ENCODE results near the gene OR10H2. TPM values are rescaled to one million over a fixed set of nuclear protein-coding genes. Genes with fewer than 3 reads are reported as not detected.
"Not testable (repeated sequence)": the region's sequence is repeated elsewhere in the genome, so short reads cannot be mapped to it uniquely, and the experiment has no call there.

Gene OR10H2, protein sequence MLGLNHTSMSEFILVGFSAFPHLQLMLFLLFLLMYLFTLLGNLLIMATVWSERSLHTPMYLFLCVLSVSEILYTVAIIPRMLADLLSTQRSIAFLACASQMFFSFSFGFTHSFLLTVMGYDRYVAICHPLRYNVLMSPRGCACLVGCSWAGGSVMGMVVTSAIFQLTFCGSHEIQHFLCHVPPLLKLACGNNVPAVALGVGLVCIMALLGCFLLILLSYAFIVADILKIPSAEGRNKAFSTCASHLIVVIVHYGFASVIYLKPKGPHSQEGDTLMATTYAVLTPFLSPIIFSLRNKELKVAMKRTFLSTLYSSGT
- polyA plus RNA-seq (ENCODE audit: insufficient read length in 3 of 3), result not detected
- long read RNA-seq, donor 1, result 0 reads
- long read RNA-seq, donor 2, result 0 reads
- long read RNA-seq, donor 3, result 0 reads
- long read RNA-seq, donor 4, result 0 reads
- long read RNA-seq, donor 5, result 0 reads
- long read RNA-seq, donor 6, result 0 reads
- long read RNA-seq, donor 7, result 0 reads
- long read RNA-seq, donor 8, result 0 reads
- long read RNA-seq, donor 9, result 0 reads
- long read RNA-seq, donor 10, result 0 reads
- long read RNA-seq, donor 11, result 0 reads
- long read RNA-seq, donor 12, result 0 reads
- long read RNA-seq, donor 13, result 0 reads
- long read RNA-seq, donor 14, result 0 reads
- long read RNA-seq, donor 15, result 0 reads
- long read RNA-seq, donor 16, result 0 reads

DNA sequence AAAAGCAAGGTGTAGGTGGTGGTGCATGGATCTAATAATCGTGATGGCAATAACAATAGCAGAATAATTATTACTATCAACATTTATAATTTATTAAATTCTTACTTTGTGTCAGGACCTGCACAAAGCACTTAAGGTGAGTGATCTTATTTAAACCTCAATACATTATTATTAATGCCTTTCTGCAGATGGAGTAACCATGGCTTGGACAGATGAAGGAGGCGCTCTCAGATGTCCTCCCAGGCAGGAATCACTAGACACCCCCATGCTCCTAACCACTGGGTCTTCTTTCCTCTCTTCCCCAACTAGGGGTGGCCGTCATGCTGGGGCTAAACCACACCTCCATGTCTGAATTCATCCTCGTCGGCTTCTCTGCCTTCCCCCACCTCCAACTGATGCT is at the start of gene OR10H2:
Gene OR10H2 (plus strand): TSS at position 301 of the 400 bp plus-strand sequence. CDS start 20 bp downstream, at position 321.
- no peak for DNase-seq (ENCODE audit: extremely low read depth in 1 of 11, low read depth in 9 of 11, low spot score in 4 of 11)

DNA sequence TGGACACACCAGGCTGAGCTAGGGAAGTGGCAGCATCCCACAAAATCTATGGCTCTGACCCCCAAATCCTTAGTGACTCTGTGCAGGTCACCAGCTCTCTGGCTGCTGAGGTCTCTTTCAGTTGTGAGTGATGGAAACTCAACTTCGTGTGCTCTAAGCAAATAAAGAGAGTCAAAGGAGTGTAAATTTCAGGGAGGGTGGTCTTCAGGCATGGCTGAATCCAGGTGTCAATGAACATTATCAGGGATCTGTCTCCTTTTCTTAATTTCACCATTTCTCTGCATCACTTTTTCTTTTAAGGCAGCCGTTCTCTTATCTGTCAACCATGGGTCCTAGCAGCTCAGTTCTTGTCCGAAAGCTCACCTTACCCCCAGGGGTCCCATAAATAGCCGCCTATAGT is 48.7 kb upstream of the OR10H2 start:
- no peak for DNase-seq (ENCODE audit: extremely low read depth in 1 of 11, low read depth in 9 of 11, low spot score in 4 of 11)

DNA sequence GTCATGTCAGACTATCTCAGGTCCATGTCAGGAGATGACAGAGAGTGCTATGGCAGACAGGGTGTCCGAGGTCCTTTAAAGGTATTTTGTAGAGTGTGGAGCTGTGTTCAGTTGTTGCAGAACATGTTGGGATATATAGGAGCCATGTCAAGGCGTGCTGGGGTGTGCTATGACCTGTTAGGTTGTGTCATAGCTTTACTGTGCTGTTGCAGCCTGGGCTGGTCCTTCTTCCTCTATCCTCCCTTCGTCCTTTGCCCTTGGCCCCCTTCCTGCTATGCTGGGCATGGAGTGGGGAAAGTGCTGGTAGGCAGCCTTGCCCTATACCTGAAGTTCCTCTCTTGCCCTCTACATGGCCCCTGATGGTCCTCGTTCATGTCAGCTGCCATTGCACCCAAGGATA is 48.0 kb upstream of the OR10H2 start:
- not testable (repeated sequence) for DNase-seq (ENCODE audit: extremely low read depth in 1 of 11, low read depth in 9 of 11, low spot score in 4 of 11)

DNA sequence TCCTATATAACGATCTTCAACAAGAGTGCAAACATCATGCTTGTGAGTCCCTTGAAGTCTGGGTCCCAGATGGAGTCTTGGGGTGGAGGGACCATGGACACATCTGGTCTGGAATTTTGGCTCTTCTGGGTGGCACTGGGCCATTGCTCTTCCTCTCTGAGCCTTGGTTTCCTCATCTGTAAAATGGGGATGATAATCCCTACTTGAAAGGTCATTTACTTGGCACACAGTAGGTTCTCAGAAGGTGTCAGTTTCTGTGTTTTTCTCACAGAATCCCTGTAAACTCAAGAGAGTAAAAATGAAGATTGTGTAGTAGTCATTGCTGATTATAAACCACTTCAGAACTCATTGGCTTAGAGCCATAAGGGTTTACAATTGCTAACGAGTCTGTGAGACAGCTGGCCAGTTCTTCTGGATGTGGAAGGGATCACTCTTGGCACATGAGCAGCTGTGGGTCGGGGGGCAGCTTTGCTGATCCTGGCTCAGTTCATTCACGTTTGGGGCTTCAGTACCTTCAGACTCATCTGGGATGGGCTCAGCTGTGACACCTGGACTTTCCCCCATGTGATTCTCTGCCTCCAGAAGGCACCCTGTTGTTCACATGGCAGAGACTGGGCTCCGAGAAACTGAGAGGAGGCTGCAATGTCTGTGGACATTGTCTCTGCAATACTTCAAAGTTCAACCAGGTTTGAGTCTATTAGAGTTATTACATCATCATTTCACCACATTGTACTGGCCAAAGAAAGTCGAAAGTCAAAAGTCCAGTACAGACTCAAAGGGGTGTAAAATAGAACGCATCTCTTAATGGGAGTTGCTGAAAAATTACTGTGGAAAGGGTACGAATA is 47.1 kb upstream of the OR10H2 start:
- DNase-seq (ENCODE audit: extremely low read depth in 1 of 11, low read depth in 9 of 11, low spot score in 4 of 11), result no peak

DNA sequence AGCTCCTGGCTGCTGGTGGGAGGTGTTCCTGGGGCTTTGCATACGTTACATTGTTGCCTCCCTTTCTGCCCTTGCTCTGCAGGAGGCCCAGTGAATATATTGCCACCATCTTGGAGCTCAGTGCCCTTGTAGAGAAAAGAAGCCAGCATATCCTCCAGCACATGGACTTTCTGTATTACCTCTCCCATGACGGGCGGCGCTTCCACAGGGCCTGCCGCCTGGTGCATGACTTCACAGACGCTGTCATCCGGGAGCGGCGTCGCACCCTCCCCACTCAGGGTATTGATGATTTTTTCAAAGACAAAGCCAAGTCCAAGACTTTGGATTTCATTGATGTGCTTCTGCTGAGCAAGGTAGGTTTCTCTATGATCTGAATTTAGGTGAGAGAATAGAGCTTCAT is 44.4 kb upstream of the OR10H2 start:
- DNase-seq (ENCODE audit: extremely low read depth in 1 of 11, low read depth in 9 of 11, low spot score in 4 of 11), result no peak

DNA sequence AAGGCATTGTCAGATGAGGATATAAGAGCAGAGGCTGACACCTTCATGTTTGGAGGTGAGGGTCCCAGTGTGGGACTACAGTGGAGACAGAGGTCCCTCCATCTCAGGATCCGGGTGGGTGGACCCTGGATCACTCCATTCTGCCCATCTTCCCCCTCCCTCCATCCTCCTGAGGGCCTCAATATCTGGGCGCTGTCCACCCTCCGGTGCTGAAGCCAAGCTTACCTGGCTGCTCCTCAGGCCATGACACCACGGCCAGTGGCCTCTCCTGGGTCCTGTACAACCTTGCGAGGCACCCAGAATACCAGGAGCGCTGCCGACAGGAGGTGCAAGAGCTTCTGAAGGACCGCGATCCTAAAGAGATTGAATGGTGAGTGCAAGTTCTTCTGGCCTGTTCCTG is 43.0 kb upstream of the OR10H2 start:
- DNase-seq (ENCODE audit: extremely low read depth in 1 of 11, low read depth in 9 of 11, low spot score in 4 of 11), result peak in 3 of 11 donors; percentile 1 to 5 (median 1)

DNA sequence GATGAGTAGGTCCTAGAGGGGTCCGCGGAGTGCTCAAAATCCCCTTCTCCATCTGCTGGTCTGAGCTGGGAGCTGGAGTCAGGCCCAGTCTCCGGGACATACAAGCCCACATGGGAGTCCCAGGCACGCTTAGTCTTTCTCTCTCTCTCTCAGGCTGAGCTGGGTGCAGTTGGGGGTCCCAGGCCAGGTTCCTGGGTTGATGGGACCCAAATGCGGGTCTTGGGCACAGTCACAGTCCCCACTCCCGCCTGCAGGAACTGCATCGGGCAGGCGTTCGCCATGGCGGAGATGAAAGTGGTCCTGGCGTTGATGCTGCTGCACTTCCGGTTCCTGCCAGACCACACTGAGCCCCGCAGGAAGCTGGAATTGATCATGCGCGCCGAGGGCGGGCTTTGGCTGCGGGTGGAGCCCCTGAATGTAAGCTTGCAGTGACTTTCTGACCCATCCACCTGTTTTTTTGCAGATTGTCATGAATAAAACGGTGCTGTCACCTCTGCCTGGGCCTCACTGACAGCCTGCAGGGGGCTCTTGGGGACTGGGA is 31.1 kb upstream of the OR10H2 start:
- no peak for DNase-seq (ENCODE audit: extremely low read depth in 1 of 11, low read depth in 9 of 11, low spot score in 4 of 11)

DNA sequence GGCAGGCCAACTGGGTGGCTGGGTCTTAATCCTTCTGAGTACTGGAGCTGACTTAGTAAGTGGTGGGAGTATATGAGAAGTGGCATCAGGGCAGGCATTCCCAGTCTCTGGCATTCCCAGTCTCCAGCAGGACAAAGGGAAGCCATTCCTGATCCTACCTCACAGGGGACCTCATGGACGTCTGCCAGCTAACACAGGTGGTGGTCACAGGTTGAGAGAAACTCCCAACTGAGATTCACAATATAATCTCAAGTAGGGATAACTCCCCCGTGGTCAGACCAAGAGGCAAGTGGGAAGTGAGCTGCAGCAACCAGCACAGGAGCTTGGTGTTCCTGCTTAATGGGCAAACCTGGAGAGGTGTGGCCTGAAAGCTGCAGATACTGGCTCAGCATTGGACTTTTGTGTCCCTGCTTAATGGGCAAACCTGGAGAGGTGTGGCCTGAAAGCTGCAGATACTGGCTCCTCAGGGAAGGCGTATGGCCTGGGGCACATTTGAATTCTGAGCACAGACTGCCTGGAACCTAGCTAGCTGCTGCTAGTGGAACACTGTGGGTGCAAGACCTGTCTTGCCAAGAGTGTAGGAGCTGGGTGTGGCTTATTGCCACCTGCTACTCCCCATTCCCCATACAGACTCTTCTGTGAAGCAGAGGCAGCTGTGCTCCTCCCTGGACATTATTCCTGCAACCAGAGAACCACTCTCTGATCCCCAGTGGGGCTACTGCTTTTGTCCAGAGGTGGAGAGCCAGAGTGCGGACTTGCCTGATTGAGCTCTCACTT is 25.9 kb upstream of the OR10H2 start:
- no peak for DNase-seq (ENCODE audit: extremely low read depth in 1 of 11, low read depth in 9 of 11, low spot score in 4 of 11)

DNA sequence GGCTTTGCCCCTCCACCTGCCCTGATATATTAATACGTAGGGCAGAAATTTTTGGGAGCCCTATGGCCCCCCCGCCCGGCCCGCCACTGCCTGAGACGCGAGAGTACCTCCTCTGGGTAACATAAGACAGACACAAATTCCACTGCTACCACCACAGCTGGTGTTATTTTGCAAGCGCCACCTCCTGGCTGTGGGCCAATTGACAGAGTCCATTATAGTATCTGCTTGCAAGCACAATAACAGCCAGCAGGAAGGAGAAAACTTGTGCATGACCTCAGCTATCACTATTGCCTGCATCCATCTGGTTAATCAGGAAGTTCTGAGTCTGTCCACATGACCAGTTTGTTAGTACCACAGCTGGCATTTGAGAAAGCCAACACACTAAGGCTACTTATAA is 25.3 kb upstream of the OR10H2 start:
- DNase-seq (ENCODE audit: extremely low read depth in 1 of 11, low read depth in 9 of 11, low spot score in 4 of 11), result peak in 7 of 11 donors; percentile 8 to 48 (median 9)

DNA sequence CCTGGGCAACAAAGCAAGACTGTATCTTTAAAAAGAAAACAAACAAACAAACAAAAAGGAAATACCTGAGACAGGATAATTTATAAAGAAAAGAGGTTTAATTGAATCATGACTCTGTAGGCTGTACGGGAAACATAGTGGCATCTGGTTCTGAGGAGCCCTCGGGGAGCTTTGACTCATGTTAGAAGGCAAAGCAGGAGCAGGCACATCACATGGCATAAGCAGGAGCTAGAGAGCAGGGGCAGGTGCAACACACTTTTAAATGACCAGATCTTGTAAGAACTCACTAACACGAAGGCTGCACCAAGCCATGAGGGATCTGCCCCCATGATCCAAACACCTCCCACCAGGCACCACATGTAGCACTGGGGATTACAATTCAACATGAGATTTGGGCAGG is 13.2 kb upstream of the OR10H2 start:
- DNase-seq (ENCODE audit: extremely low read depth in 1 of 11, low read depth in 9 of 11, low spot score in 4 of 11), result no peak

DNA sequence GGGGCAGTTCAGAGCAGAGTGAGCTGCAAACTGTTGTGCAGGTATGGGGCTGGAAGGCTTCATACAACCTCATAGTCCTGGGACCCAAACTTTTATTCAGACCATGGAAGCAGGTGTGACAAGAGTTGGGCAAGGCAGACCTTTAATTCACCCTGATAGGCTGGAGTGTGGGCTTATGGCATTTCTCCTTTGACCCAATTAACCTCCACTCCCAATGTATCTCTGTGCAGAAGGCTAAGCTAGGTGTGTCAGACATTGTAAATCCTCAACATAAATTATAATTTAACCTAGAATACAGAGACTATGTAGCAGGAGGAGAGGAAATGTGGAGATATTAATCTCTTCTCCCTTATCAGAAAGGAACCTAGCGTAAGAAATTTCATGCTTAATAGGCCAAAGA is 12.2 kb upstream of the OR10H2 start:
- DNase-seq (ENCODE audit: extremely low read depth in 1 of 11, low read depth in 9 of 11, low spot score in 4 of 11), result no peak

DNA sequence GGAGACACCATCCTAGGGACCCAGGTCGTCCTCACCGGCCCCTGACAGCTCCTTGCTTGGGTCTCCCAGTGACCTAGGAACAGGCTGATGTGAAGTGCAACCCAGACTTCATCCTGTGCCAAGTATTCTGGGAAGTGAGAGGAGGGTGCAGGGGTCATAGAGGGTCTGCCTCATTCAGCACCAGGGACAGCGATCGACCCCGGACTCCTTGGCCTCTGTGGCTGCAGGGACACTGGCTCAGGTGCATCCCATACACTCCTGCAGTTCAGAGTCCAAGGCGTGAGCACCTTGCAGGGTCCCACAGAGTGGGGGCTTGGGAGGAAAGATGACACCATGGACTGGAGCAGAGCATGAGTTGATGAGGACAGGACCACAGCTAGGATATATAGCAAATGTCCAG is 10.0 kb upstream of the OR10H2 start:
- no peak for DNase-seq (ENCODE audit: extremely low read depth in 1 of 11, low read depth in 9 of 11, low spot score in 4 of 11)

DNA sequence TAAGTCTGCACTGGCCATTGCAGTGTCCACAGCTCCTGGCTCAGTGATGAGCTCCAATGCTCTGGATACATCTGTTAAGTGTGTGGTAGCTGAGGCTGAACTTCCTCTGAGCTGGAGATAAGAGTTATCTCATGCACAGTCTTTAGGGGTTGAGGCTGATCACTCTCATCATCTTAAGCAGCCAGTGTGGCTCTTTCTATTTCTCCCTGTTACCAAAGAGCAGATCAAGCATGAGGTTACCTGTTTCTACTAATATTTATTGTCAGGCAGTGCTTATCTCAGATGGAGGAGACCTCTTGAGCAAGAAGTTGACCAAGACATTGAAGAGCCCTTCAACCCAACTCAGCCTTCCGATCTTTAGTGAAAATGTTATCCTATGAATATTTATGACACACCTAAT is 6.6 kb upstream of the OR10H2 start:
- DNase-seq (ENCODE audit: extremely low read depth in 1 of 11, low read depth in 9 of 11, low spot score in 4 of 11), result no peak

DNA sequence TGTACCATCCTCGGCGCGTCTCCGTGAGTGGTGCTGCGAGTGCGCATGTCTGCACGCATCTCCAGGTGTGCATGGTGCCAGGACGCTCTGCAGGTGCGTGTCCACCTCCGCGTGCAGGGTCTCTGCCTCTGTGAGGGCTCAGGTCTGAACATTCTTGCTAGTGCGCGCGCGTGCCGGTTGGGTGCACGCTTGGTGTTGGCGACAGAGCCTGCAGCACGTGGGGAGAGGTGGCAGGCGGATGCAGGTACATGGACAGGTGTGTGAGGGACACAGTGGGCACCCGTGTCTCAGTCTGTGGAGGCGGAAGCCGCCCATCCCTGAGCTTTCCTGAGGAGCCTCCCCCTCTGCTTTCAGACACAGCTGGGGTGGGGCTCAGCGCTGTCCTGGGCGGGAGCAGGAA is 4.9 kb upstream of the OR10H2 start:
- DNase-seq (ENCODE audit: extremely low read depth in 1 of 11, low read depth in 9 of 11, low spot score in 4 of 11), result no peak

DNA sequence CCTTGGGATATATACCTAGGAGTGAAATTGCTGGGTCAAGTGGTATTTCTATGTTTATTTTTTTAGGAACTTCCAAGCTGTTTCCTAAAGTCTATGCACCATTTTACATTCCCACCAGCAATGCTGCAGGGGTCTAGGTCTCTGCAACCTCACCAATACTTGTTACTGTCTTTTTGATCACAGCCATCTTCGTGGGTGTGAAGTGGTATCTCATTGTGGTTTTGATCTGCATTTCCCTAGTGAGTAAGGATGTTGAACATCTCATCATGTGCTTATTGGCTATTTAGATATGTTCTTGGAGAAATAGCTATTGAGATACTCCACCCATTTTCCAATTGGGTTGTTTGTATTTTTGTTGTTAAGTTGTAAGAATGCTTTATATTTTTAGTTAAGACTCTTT is 2.7 kb downstream of the OR10H2 start:
- DNase-seq (ENCODE audit: extremely low read depth in 1 of 11, low read depth in 9 of 11, low spot score in 4 of 11), result no peak

DNA sequence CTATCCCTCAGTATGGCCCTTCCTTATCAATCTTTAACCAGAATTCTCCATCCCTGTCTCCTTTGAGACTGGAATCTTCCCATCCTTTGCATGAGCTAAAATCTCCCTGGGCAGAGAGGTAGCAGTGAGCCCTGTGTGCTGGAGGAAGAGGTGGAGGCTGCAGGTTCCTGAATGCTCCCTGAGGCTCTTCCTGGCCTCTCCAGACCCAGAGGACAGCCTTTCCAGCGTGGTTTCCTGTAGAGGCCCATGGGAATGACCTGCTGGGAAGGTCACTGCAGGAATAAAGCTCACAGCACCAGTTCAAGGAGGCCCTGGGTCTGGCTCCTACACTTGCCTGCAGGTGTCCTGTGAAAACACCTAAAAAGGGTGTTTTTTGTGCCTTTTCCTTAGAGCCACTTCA is 4.6 kb downstream of the OR10H2 start:
- no peak for DNase-seq (ENCODE audit: extremely low read depth in 1 of 11, low read depth in 9 of 11, low spot score in 4 of 11)

DNA sequence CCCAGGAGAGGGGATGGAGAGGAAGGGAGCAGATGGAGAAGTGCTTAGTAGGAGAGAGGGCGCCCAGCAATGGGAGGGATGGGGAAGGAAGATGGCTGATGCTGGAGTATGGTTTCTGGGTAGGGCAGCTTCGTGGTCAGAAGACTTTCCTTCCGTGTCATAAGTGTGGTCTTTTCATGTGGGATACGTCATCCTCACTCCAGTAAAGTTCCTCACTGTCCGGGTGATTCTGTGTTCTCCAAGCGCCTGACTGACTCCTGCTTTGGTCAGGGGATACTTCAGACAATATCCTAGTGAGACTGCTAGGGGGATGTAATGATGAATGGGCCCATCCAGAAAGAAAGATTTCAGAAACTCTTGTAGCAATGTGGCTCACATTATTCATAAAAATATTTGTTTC is 6.1 kb downstream of the OR10H2 start:
- DNase-seq (ENCODE audit: extremely low read depth in 1 of 11, low read depth in 9 of 11, low spot score in 4 of 11), result no peak

DNA sequence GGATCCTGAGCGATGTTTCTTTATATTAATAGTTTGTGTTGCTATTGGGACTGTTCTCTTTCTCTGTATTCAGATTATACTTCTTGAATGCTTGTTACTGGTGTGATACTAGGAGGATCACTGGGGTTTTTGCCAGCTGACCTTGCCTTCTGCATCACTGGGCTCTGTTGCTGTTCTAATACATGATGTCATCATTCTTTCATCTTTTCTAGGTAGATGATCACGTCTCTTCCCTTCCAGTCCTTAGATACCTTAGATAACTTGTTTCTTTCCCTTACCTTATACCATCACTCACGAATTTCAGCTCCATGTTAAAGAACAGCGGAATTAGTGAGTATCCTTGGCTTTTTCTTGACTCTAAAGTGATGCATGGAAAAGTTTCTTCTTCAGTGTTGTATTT is 9.9 kb downstream of the OR10H2 start, which contains the start of gene OR10H3:
Gene OR10H3 (plus strand): TSS at position 264 of the 400 bp plus-strand sequence. CDS start 3,408 bp downstream, outside the sequence.
- no peak for DNase-seq (ENCODE audit: extremely low read depth in 1 of 11, low read depth in 9 of 11, low spot score in 4 of 11)

DNA sequence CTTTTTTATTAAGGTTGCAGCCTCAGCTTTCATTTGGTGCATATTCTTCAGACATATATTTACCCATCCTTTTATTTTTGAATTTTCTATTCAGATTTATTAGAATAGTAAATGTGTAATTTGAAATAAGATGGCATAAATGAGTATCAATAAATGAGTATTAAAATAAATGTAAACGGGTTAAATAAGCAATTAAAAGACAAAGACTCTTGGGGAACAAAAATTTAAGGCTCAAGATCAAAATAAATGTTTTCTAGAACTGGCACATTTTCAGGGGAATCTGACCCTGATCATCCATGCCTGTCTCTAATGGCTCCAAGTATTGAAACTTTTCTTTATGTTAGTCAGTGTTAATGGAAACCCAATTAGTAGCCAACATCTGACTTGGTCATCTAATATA is 13.0 kb downstream of the OR10H2 start:
- no peak for DNase-seq (ENCODE audit: extremely low read depth in 1 of 11, low read depth in 9 of 11, low spot score in 4 of 11)
